Retina (tissue), 1 donor: ENCODE results near the gene KANK4.

Experiments
- DNase-seq: peaks from one replicate; pipeline ENCODE4 v3.0.0-alpha.2; 2016

Gene KANK4

GRCh38 chr1:62198069-62198780 is 121.0 kb downstream of the KANK4 start:
- no peak for DNase-seq

GRCh38 chr1:62196086-62196690 is 123.0 kb downstream of the KANK4 start:
- peak; percentile 40 for DNase-seq

DNA sequence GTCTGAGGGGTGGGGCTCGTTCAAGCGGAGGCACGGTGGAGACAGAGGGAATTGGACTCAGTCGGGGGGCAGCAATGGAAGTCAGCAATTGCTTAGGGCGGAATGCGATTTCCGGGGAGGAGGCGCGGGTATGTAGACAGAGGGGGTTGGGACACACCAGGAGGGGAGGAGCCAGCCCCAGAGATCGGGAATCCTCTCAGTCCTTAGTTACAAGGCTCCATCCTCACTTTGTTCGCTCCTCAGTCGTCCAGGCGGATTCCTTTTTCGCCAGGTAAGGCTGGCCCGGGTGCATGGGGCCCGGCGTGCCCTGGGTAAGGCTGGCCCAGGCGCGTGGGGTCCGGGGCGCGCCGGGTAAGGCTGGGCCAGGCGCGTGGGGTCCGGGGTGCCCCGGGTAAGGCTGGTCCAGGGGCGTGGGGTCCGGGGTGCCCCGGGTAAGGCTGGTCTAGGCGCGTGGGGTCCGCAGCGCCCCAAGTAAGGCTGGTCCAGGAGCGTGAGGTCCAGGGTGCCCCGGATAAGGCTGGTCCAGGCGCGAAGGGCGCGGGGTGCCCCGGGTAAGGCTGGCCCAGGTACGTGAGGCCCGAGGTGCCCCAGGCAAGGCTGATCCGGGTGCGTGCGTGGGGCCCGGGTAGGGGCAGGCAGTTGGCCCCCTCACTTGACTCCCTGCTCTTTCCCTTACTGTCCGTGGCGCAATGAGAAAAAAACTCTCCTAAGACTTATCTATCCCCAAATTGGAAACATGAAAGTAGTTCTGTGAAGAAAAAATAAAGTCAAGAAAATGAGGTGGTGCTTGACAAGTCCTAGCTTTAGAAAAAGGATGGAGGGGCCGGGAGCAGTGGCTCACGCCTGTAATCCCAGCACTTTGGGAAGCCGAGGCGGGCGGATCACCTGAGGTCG is 124.3 kb downstream of the KANK4 start, which contains the start of gene L1TD1:
Gene L1TD1 (plus strand): TSS at position 199 of the 894 bp plus-strand sequence. CDS start 11,780 bp downstream, outside the sequence.
- DNase-seq = peak; percentile 39

GRCh38 chr1:62188111-62188510 is 131.1 kb downstream of the KANK4 start:
- DNase-seq = no peak

DNA sequence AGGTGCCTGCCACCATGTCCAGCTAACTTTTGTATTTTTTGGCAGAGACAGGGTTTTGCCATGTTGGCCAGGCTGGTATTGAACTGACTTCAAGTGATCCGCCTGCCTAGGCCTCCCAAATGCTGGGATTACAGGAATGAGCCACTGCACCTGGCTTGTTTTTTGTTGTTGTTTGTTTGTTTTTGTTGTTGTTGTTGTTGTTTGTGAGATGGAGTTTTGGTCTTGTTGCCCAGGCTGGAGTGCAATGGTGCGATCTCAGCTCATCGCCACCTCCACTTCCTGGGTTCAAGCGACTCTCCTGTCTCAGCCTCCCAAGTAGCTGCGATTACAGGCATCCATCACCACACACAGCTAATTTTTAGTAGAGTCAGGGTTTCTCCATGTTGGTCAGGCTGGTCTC is 131.7 kb downstream of the KANK4 start:
- no peak for DNase-seq
